Activated CD4-positive, CD25-positive, alpha-beta regulatory T cell treated with anti-CD3 and anti-CD28 coated beads, Interleukin-2, amount 50 U/mL, for 16 hours (primary cell): ENCODE data around the gene RHBDD2.

Experiments
- DNase-seq: peaks from one replicate; pipeline ENCODE4 v3.0.0-alpha.2; 2020; ENCODE audit warnings: low read depth, low spot score

RHBDD2 gene

DNA sequence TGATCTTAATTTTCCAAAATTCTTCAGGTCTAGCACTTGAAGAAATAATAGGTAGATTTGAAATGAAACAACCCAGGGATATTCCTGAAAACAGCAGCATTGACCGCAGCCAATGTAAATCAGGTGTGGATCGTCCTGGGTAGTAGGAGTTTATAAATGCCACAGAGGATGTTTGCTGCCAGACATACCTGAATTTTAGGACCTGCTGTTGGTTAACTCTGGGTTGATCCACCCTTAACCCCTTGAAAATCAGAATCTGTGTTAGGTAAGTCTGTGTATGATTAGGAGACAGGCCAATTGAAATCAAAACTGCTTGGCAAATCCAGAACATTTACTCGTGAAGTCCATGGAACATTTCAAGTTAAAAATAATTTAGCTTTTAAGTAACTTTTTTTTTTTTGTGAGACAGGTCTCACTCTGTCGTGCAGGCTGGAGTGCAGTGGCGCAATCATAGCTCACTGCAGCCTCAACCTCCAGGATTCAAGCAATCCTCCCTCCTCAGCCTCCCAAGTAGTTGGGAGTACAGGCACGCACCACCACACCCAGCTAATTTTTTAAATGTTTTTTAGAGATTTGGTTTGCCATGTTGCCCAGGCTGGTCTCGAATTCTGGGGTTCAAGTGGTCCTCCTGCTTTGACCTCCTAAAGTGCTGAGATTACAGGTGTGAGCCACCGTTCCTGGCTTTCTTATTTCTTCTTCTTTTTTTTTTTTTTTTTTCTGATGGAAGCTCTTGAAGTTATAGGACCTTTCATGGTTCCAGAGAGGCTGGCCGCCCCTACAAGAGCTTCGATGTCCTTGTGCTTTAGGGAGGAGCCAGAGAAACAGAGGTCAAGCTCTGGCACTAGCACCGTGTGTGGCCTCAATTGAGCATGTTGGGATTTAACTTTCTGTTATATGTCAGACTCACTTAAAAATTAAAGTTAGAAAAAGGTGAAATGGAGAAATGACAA lies 38.1 kb downstream of the RHBDD2 start:
- no peak for DNase-seq

DNA sequence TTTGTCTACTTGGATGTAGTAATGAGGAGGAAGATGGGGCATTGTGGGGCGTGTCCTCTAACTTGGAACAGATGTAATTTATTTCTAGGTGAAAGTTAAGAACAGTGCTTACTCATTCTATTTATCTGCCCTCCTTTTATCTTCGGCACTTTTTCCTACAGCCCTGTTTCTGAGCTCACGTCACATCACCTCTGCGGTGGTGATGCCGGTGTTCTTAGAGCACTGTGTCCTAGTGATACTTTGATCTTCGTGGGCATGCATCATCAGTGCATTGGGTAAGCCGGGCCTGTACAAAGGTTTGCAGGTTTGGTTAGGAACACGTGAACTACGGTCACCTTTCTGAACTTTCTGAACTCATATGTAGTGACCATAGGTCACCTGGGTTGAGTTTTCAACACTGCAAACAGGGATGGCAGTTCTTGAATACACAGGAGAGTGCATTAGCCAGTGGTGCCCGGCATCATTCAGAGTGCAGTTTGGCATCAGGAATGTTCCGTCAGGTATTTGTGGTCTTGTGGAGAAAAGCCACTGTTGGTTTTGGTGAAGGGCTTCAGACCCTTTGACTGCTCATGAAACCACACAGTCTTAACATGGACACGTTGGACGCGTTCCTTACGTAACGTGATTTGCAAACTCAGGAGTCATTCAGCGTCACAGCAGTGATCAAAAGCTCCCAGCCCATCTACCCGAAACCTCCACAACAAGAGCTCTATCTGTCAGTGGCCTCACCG lies 41.8 kb downstream of the RHBDD2 start:
- no peak for DNase-seq

DNA sequence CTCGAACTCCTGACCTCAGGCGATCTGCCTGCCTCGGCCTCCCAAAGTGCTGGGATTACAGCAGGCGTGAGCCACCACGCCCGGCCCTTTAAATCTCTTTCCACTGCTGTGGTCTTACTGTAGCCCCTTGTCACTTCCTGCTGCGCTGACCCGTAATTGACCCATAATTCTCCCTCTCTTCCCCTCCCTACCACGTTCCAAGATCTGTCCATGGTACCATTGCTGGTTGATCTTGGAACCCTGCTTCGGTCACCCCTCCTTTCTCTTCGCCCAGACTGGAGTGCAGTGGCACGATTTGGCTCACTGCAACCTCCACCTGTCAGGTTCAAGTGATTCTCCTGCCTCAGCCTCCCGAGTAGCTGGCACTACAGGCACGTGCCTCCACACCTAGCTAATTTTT lies 42.6 kb downstream of the RHBDD2 start:
- no peak for DNase-seq

DNA sequence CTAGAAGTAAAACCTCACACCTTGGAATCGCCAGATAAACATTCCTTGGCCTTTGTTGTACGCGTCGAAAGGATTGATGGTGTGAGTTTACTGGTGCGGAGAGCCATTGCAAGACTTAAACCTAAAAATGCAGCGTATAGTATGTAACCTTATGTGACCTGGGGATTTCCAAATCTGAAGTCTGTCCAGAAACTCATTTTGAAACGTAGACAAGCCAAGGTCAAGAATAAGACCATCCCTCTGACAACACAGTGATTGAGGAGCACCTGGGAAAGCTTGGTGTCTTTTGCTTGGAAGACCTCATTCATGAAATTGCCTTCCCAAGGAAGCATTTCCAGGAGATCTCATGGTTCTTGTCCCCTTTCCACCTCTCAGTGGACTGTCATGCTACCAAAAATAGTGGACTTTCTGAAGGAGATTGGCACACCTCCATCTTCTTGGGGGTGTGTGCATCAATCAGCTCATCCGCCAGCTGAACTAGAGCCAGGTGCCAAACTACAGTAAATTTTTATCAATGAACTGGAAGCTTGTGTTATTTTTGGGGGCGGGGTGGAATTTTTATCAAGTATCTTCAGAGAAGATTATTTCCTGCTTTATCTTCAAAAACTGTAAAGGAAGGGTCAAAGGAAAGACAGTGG lies 44.3 kb downstream of the RHBDD2 start:
- DNase-seq: no peak

DNA sequence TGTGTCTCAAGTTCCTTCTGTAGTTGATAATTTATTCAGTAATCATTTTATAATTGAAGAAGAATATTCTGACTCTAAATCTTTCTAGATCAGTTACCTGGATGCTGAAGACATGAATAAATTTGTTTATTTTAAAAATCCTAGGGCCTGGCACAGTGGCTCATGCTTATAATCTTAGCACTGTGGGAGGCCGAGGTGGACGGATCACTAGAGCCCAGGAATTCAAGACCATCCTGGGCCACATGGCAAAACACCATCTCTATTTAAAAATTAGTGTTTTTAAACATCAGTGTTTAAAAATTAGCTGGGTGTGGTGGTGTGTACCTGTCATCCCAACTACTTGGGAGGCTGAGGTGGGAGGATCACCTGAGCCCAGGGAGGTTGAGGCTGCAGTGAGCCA lies 45.4 kb downstream of the RHBDD2 start:
- DNase-seq: no peak

DNA sequence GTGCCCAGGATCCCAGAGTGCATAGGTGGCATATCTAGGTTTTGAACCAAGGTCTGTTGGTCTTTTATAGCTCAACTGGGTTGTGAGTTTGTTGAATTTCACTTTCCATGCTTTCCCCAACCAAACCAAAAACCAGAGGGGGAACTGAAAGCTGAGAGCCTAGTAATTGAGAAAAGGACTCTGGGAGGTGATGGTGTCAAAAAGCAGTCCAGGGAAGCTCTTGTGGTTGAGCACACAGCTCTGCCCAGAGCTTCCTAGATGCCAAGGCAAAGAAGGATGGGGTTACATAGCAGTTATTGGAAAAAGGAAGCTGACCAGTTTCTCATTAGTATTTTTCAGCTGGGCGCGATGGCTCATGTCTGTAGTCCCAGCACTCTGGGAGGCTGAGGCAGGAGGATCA lies 46.1 kb downstream of the RHBDD2 start:
- no peak for DNase-seq

DNA sequence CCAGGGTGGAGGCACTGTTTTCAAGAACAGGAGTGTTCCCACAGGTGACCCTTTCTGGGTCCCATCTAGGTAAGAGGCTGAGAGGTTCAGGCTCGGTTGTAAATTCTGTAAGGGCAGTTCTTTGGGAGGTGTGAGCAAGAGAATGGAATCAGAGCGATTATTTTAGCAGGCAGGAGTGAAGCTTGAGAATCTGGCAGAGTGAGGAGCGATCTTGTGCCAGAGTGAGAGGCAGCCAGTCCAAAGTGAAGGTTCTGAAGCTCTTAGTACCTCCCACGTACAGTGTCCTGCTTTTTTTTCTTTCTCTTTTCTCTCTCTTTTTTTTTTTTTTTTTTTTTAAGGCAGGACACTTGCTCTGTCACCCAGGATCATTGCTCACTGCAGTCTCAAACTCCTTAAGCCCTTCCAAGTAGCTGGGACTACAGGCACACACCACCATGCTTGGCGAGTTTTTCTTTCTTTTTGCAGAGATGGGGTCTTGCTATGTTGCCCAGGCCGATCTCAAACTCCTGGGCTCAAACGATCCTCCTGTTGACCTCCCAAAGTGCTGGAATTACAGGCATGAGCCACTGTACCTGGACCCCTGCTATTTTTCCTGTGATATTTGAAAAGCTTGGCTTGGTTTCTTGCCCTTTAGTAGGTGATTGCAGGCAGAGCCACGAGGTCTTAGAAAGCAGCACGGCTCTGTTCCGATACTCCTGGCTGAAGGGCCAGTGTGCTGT lies 47.0 kb downstream of the RHBDD2 start:
- no peak for DNase-seq

DNA sequence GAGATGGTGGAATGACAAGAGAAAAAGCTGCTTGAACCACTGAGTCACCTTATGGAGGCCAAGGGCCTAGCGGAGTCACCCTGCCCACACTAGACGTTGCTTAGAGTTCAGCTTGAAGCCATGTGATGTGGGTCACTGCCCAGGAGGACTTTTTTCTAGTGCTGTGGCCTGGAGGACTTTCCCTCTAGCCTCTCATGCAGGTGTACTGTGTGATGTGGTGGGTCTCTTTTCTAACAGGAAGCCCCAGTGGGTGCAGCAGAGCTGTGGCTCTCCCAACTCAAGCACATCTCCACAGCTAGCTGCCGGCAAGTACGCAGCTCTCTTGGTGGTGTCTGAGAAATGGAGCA lies 49.7 kb downstream of the RHBDD2 start:
- no peak for DNase-seq

DNA sequence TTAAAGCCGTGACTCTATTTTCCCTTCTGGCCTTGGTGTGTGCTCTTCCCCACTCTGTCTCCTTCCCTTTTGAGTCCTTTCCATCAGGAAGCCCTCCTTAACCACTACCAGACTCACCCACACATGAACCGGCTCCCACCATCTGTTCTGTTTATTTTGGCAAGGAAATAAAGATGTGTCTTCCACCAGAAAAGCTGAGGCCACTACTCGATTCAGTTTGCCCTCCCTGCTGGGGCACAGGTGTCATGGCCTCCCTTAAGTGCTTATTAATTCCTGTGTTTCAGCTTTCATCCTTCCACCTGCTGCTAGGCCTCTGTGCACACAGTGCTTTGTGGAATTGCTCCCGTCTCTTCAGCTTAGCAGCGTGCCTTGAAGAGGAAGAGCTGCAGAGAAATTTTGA lies 52.8 kb downstream of the RHBDD2 start:
- DNase-seq: no peak

DNA sequence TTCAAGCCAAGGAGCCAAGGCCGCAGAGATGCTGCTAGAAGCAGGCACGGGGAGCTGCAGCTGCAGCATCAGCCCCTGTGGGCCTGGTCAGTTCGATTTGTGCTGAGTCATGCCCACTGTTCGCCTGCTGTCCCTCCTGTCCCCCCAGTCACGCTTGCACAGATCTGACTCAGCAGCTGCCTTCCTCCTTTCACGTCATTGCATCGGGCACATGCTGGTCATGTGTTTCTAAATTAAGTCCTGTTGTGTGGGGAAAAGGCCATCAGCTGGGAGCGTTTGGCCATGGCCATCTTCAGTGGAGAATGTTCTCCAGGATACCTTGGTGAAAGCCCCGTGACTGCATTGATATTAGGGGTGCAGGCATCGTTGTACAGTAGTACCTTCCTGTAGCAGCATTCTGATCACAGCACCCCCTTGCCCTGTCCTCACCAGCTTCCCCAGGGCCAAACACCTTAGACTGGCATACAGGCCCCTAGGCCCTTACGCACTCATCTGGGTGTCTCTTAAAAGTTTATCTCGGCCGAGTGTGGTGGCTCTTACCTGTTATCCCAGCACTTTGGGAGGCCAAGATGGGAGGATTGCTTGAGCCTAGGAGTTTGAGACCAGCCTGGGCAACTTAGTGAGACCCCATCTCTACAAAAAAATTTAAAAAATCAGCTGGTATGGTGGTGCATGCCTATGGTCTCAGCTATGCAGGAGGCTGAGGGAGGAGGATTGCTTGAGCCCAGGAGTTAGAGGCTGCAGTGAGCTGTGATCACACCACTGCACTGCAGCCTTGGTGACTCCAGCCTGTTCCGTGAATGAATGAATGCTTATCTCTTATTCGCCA lies 59.3 kb downstream of the RHBDD2 start:
- no peak for DNase-seq
